WTC11 (cell line): ENCODE results near the gene SNRNP70.

Experiments used
- AR ChIP-seq: fragments of 250-450 bp; sonication (Bioruptor Pico); IDR thresholded peaks from 2 replicates; pipeline ENCODE4 v1.9.0; 2021; ENCODE audit warnings: mild to moderate bottlenecking
- ATF2 ChIP-seq: sonication (generic); formaldehyde crosslinking; IDR thresholded peaks from 2 replicates; pipeline ENCODE4 v1.8.1; 2022; ENCODE audit warnings: low read depth, missing genetic modification reagents, borderline replicate concordance
- CTCF ChIP-seq: fragments of 200-600 bp; IDR thresholded peaks from 2 replicates; pipeline ENCODE4 v1.8.0; 2022; ENCODE audit warnings: antibody characterized with exemption
- E2F5 ChIP-seq: sonication (generic); formaldehyde crosslinking; IDR thresholded peaks from 2 replicates; pipeline ENCODE4 v1.8.1; 2022; ENCODE audit warnings: mild to moderate bottlenecking, moderate library complexity, missing genetic modification reagents
- GABPB1 ChIP-seq: sonication (generic); formaldehyde crosslinking; IDR thresholded peaks from 2 replicates; pipeline ENCODE4 v1.8.1; 2023; ENCODE audit warnings: mild to moderate bottlenecking, missing genetic modification reagents
- GRHL2 ChIP-seq: fragments of 250-450 bp; sonication (Bioruptor Pico); IDR thresholded peaks from 2 replicates; pipeline ENCODE4 v1.8.0; 2022; ENCODE audit warnings: mild to moderate bottlenecking, moderate library complexity; ENCODE audit not compliant: insufficient replicate concordance, severe bottlenecking
- SP1 ChIP-seq: sonication (generic); formaldehyde crosslinking; conservative IDR thresholded peaks from 2 replicates; pipeline ENCODE4 v1.8.1; 2022; ENCODE audit warnings: missing genetic modification reagents
- TP53 ChIP-seq: sonication (generic); formaldehyde crosslinking; IDR thresholded peaks from 2 replicates; pipeline ENCODE4 v1.8.1; 2023; ENCODE audit warnings: mild to moderate bottlenecking, missing genetic modification reagents
- ZBTB21 ChIP-seq: sonication (generic); formaldehyde crosslinking; IDR thresholded peaks from 2 replicates; pipeline ENCODE4 v1.8.1; 2023; ENCODE audit warnings: mild to moderate bottlenecking, missing genetic modification reagents, borderline replicate concordance
- ZNF317 ChIP-seq: sonication (generic); formaldehyde crosslinking; IDR thresholded peaks from 2 replicates; pipeline ENCODE4 v1.8.1; 2023; ENCODE audit warnings: low read depth, mild to moderate bottlenecking, moderate library complexity, missing genetic modification reagents, borderline replicate concordance
- ZNF532 ChIP-seq: fragments of 250-450 bp; sonication (Bioruptor Pico); IDR thresholded peaks from 2 replicates; pipeline ENCODE4 v1.9.0; 2021; ENCODE audit warnings: mild to moderate bottlenecking, borderline replicate concordance
- TF ChIP-seq, protein P1 (sequence below): sonication (generic); formaldehyde crosslinking; IDR thresholded peaks from 2 replicates; pipeline ENCODE4 v1.8.1; 2022; ENCODE audit warnings: low read depth, mild to moderate bottlenecking, moderate library complexity, missing genetic modification reagents, borderline replicate concordance
- TF ChIP-seq, protein P2 (sequence below): fragments of 250-450 bp; sonication (Bioruptor Pico); IDR thresholded peaks from 2 replicates; pipeline ENCODE4 v2.1.2; 2022; ENCODE audit warnings: mild to moderate bottlenecking, moderate library complexity

GRCh38 chr19:49085020-49085867 lies at the start of gene SNRNP70:
- TF ChIP-seq E2F5 (CRISPR knock-in tag): peak; percentile 82
- no peak for TF ChIP-seq ZNF317 (CRISPR knock-in tag)
- TF ChIP-seq CTCF: no peak
- no peak for TF ChIP-seq ZBTB21 (CRISPR knock-in tag)
- TF ChIP-seq, protein P1, sequence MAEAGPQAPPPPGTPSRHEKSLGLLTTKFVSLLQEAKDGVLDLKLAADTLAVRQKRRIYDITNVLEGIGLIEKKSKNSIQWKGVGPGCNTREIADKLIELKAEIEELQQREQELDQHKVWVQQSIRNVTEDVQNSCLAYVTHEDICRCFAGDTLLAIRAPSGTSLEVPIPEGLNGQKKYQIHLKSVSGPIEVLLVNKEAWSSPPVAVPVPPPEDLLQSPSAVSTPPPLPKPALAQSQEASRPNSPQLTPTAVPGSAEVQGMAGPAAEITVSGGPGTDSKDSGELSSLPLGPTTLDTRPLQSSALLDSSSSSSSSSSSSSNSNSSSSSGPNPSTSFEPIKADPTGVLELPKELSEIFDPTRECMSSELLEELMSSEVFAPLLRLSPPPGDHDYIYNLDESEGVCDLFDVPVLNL (CRISPR knock-in tag): peak; percentile 84; the same call in 1 of the 2 replicates
- peak; percentile 97 for TF ChIP-seq SP1 (CRISPR knock-in tag)
- no peak; the same call in 1 of the 2 replicates for TF ChIP-seq GABPB1 (CRISPR knock-in tag)
- no peak for TF ChIP-seq ZNF532 (CRISPR knock-in tag)
- TF ChIP-seq, protein P2, sequence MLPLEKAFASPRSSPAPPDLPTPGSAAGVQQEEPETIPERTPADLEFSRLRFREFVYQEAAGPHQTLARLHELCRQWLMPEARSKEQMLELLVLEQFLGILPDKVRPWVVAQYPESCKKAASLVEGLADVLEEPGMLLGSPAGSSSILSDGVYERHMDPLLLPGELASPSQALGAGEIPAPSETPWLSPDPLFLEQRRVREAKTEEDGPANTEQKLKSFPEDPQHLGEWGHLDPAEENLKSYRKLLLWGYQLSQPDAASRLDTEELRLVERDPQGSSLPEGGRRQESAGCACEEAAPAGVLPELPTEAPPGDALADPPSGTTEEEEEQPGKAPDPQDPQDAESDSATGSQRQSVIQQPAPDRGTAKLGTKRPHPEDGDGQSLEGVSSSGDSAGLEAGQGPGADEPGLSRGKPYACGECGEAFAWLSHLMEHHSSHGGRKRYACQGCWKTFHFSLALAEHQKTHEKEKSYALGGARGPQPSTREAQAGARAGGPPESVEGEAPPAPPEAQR (CRISPR knock-in tag): no peak
- TF ChIP-seq ATF2 (CRISPR knock-in tag): no peak
- TF ChIP-seq GRHL2 (CRISPR knock-in tag): no peak
- TF ChIP-seq TP53 (CRISPR knock-in tag): no peak
- TF ChIP-seq AR (CRISPR knock-in tag): no peak
